H9 (cell line): ENCODE results near the gene CDH13. TPM values are rescaled to one million over a fixed set of nuclear protein-coding genes. Genes with fewer than 3 reads are reported as not detected.

Source experiments
- DNase-seq: peaks from one replicate; pipeline ENCODE4 v3.0.0-alpha.2; 2017
- H2AFZ ChIP-seq: one replicate; pipeline ENCODE4 v1.6.1; 2013; ENCODE audit warnings: mild to moderate bottlenecking, low read length, control low read depth, moderate library complexity
- H2AK5ac ChIP-seq: 2 replicates; pipeline ENCODE4 v1.6.1; 2013; ENCODE audit warnings: low read length, control low read depth, mixed read lengths; ENCODE audit not compliant: insufficient read length
- H2BK120ac ChIP-seq: one replicate; pipeline ENCODE4 v1.6.1; 2013; ENCODE audit warnings: low read depth, mild to moderate bottlenecking, low read length, control low read depth, inconsistent platforms; ENCODE audit not compliant: poor library complexity, severe bottlenecking
- H2BK12ac ChIP-seq: 2 replicates; pipeline ENCODE4 v1.6.1; 2013; ENCODE audit warnings: low read length, control low read depth, mixed read lengths, low read depth; ENCODE audit not compliant: insufficient read length
- H2BK15ac ChIP-seq: 2 replicates; pipeline ENCODE4 v1.6.1; 2013; ENCODE audit warnings: low read depth, low read length, control low read depth
- H2BK20ac ChIP-seq: one replicate; pipeline ENCODE4 v1.6.1; 2013; ENCODE audit warnings: low read depth, mild to moderate bottlenecking, low read length, control low read depth, inconsistent platforms; ENCODE audit not compliant: poor library complexity, severe bottlenecking
- H2BK5ac ChIP-seq: 2 replicates; pipeline ENCODE4 v1.6.1; 2013; ENCODE audit warnings: low read length, control low read depth, mixed read lengths; ENCODE audit not compliant: insufficient read length
- H3K14ac ChIP-seq: 2 replicates; pipeline ENCODE4 v1.6.1; 2013; ENCODE audit warnings: low read length, control low read depth; ENCODE audit not compliant: insufficient read depth
- H3K18ac ChIP-seq: 2 replicates; pipeline ENCODE4 v1.6.1; 2013; ENCODE audit warnings: low read depth, mild to moderate bottlenecking, mixed read lengths, low read length, control low read depth; ENCODE audit not compliant: insufficient read length
- H3K23ac ChIP-seq: 2 replicates; pipeline ENCODE4 v1.6.1; 2013; ENCODE audit warnings: low read length, control low read depth, mixed read lengths, low read depth; ENCODE audit not compliant: insufficient read length
- H3K23me2 ChIP-seq: 2 replicates; pipeline ENCODE4 v1.6.1; 2013; ENCODE audit warnings: low read depth, mild to moderate bottlenecking, mixed read lengths, low read length, control low read depth; ENCODE audit not compliant: insufficient read length, poor library complexity, severe bottlenecking
- H3K27ac ChIP-seq: 2 replicates; pipeline ENCODE4 v1.5.1; 2013; ENCODE audit warnings: low read length, control low read depth, mixed read lengths, low read depth; ENCODE audit not compliant: insufficient read length
- H3K27me3 ChIP-seq: 2 replicates; pipeline ENCODE4 v1.6.1; 2013; ENCODE audit warnings: low read length, control low read depth, inconsistent platforms; ENCODE audit not compliant: insufficient read depth
- H3K4ac ChIP-seq: 2 replicates; pipeline ENCODE4 v1.6.1; 2013; ENCODE audit warnings: low read depth, mild to moderate bottlenecking, control low read depth, inconsistent platforms, low read length, moderate library complexity
- H3K4me1 ChIP-seq: 2 replicates; pipeline ENCODE4 v1.6.1; 2013; ENCODE audit warnings: low read length, control low read depth, inconsistent platforms; ENCODE audit not compliant: insufficient read depth
- H3K4me2 ChIP-seq: 2 replicates; pipeline ENCODE4 v1.6.1; 2013; ENCODE audit warnings: low read length, control low read depth, mixed read lengths; ENCODE audit not compliant: insufficient read length, insufficient read depth
- H3K56ac ChIP-seq: 2 replicates; pipeline ENCODE4 v1.6.1; 2013; ENCODE audit warnings: low read depth, mild to moderate bottlenecking, mixed read lengths, low read length, control low read depth; ENCODE audit not compliant: insufficient read length
- H3K79me1 ChIP-seq: 2 replicates; pipeline ENCODE4 v1.6.1; 2013; ENCODE audit warnings: low read depth, mild to moderate bottlenecking, moderate library complexity, low read length, control low read depth, inconsistent platforms; ENCODE audit not compliant: insufficient read depth, poor library complexity, severe bottlenecking
- H3K79me2 ChIP-seq: 2 replicates; pipeline ENCODE4 v1.6.1; 2013; ENCODE audit warnings: low read length, control low read depth, inconsistent platforms; ENCODE audit not compliant: insufficient read depth
- H3K9ac ChIP-seq: 2 replicates; pipeline ENCODE4 v1.6.1; 2013; ENCODE audit warnings: low read length, control low read depth, mixed read lengths; ENCODE audit not compliant: insufficient read length; ENCODE audit errors: extremely low read depth
- H3K9me3 ChIP-seq: one replicate; pipeline ENCODE4 v1.6.1; 2013; ENCODE audit warnings: low read depth, low read length, inconsistent platforms; ENCODE audit not compliant: control insufficient read depth
- H3T11ph ChIP-seq: one replicate; pipeline ENCODE4 v1.6.1; 2013; ENCODE audit warnings: mild to moderate bottlenecking, low read length, control low read depth, inconsistent platforms
- H4K20me1 ChIP-seq: one replicate; pipeline ENCODE4 v1.6.1; 2013; ENCODE audit not compliant: control insufficient read depth, insufficient read length, insufficient read depth
- H4K5ac ChIP-seq: 2 replicates; pipeline ENCODE4 v1.6.1; 2013; ENCODE audit warnings: low read depth, mild to moderate bottlenecking, mixed read lengths, low read length, control low read depth; ENCODE audit not compliant: insufficient read length
- H4K8ac ChIP-seq: replicated peaks from 2 replicates; pipeline ENCODE4 v1.6.1; 2013; ENCODE audit warnings: low read length, control low read depth, mixed read lengths, low read depth; ENCODE audit not compliant: insufficient read length
- H4K91ac ChIP-seq: 2 replicates; pipeline ENCODE4 v1.6.1; 2013; ENCODE audit warnings: low read depth, mild to moderate bottlenecking, moderate library complexity, mixed read lengths, low read length, control low read depth; ENCODE audit not compliant: insufficient read length
- H3K27ac Mint-ChIP-seq, 3 experiments: 2 replicates in 2 of 3; 3 replicates in 1 of 3; pipeline ENCODE4 v1.8.0; 2020 to 2021; ENCODE audit warnings: mixed read lengths in 3 of 3, mild to moderate bottlenecking in 1 of 3, moderate library complexity in 1 of 3
- H3K27me3 Mint-ChIP-seq: 2 replicates; pipeline ENCODE4 v1.8.0; 2021; ENCODE audit warnings: low read depth, mild to moderate bottlenecking, moderate library complexity, mixed read lengths
- H3K36me3 Mint-ChIP-seq, 3 experiments: 2 replicates in 2 of 3; 3 replicates in 1 of 3; pipeline ENCODE4 v1.8.0; 2020 to 2021; ENCODE audit warnings: low read depth in 3 of 3, mixed read lengths in 3 of 3; ENCODE audit not compliant: insufficient read depth in 1 of 3
- H3K4me1 Mint-ChIP-seq, 2 experiments: 2 replicates each; pipeline ENCODE4 v1.8.0; 2020; ENCODE audit warnings: mixed read lengths in 2 of 2
- H3K4me3 Mint-ChIP-seq, 2 experiments: 2 replicates in 1 of 2; 3 replicates in 1 of 2; pipeline ENCODE4 v1.8.0; 2020 to 2021; ENCODE audit warnings: mild to moderate bottlenecking in 2 of 2, mixed read lengths in 2 of 2, moderate library complexity in 1 of 2
- H3K9me3 Mint-ChIP-seq, 2 experiments: 2 replicates in 1 of 2; 3 replicates in 1 of 2; pipeline ENCODE4 v1.8.0; 2020; ENCODE audit warnings: mild to moderate bottlenecking in 2 of 2, mixed read lengths in 2 of 2, moderate library complexity in 1 of 2
- CTCF ChIP-seq: fragments of 200-600 bp; sonication (generic); conservative IDR thresholded peaks from 3 replicates; pipeline ENCODE4 v1.8.0; 2021; ENCODE audit warnings: antibody characterized with exemption, mild to moderate bottlenecking
- WGBS: extraction: QIAGEN DNeasy Blood & Tissue Kit; methylation state at CpG from one replicate; pipeline ENCODE4 v1.1.7; 2013; ENCODE audit warnings: missing lambda C conversion rate, low lambda C conversion rate, mixed read lengths; ENCODE audit not compliant: insufficient read length; ENCODE audit errors: extremely low coverage; 5-methylcytosine and 5-hydroxymethylcytosine counted together
- total RNA-seq: library from RNA; stranded (reverse); gene quantifications from 2 replicates; pipeline ENCODE4 v1.2.1, GENCODE V29; 2021

The CDH13 gene
- total RNA-seq, 1 experiment from 2014 or later, result 1.5 TPM

DNA sequence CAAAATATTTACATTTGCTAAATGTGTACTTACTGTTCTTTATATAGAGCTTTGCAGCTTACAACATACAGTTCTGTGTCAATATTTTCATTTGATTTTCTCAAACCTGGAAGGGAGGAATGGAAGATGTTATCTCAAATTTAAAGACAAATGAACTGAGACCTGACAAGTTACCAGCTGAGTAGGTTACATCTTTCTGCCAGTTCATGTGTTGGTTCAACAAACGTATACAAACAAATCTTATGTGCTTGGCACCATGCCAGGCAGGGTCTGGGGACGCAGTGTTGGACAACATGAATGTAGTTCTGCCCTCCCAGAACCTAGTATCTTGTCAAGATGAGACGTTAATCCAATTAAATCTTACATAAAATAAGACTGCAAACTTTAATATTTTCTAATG lies 673.6 kb downstream of the CDH13 start:
- Histone ChIP-seq H3K23me2 (no peaks in the 10 kb centered on the region), H3K9me3 (no peaks in the 10 kb centered on the region), H2AK5ac (no peak overlapping the region), H3K4ac (no peak overlapping the region), H3K79me2 (no peaks in the 10 kb centered on the region), H3K18ac (no peak overlapping the region), H3K27ac (no peak overlapping the region), H4K91ac (no peak overlapping the region), H2BK12ac (no peak overlapping the region), H3K4me2 (no peak overlapping the region), H3K23ac (no peak overlapping the region), H3K9ac (no peak overlapping the region), H2BK20ac (no peak overlapping the region), H2BK15ac (no peak overlapping the region), H3K14ac (no peak overlapping the region), H4K8ac (no peak overlapping the region), H2AFZ (no peak overlapping the region), H3K4me1 (no peaks in the 10 kb centered on the region), H3K27me3 (no peaks in the 10 kb centered on the region), H3T11ph (no peak overlapping the region), H3K56ac (no peak overlapping the region), H3K79me1 (no peaks in the 10 kb centered on the region), H2BK120ac (no peak overlapping the region), H4K5ac (no peak overlapping the region), H4K20me1 (no peaks in the 10 kb centered on the region), H2BK5ac (no peak overlapping the region)
- Mint-ChIP-seq H3K27me3 (peaks cover 15% of the 10 kb centered on the region), H3K4me3 (no peak overlapping the region), H3K36me3 (no peaks in the 10 kb centered on the region), H3K27ac (no peak overlapping the region), H3K4me1 (no peaks in the 10 kb centered on the region), H3K9me3 (no peaks in the 10 kb centered on the region)
- WGBS, result no CpG with 5 or more reads among the region's 3 CpGs
- no peak for DNase-seq
- no peak for TF ChIP-seq CTCF
